Measurements from ENCODE around the gene GNAQ.

The GNAQ gene

DNA sequence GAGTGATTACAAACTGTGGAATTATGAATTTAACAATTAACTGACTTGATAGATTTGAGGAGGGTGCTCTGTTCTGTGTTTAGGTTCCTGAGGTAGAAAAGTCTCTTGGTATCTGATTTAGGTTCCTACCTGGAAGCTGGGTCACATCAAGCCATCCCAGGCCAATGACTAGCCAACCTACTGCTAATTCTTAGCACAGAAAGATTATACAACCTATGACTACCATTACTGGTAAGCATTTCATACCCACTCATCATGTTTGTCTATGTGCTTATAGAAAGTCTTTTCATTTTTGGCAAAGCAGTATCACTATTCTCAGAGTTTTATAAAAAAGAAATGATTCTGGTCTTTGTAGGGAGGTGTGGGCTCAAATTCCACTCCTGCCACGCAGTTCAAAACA is 49.7 kb downstream of the GNAQ start:
- TF ChIP-seq REST (IDR thresholded peaks at IDR 0.05; ENCODE audit: insufficient read depth in 1 of 2, low read depth in 2 of 2, low read length in 2 of 2) (no peak), TAF1 (IDR thresholded peaks at IDR 0.05; ENCODE audit: borderline replicate concordance, insufficient read depth, low read length) (no peak), FOXP2 (optimal IDR thresholded peaks at IDR 0.05; ENCODE audit: borderline replicate concordance, extremely low read depth, extremely low read length, insufficient read depth) (no peak), POLR2AphosphoS5 (IDR thresholded peaks at IDR 0.05; ENCODE audit: low read depth, low read length) (no peak), SIN3A (IDR thresholded peaks at IDR 0.05; ENCODE audit: borderline replicate concordance, insufficient read depth, low read length) (no peak)

DNA sequence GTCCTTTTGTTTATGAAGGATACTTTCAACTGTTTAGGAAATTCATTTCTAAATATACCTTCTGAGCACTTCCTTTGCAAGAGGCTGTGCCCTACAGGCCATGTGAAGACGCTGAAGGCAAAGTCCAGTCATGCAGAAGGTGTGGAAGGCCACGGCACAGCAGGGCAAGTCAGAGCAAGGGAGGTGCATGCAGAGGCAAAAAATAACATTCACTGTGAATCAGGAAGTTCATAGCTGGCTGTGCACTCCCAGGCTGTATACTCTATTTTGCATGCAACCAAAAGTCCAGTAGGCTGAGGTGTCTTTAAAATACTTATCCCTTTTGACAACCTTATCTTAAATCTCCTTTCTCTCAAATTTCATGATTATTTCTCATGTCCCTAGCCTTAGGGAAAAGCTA is 50.3 kb downstream of the GNAQ start:
- TF ChIP-seq REST (IDR thresholded peaks at IDR 0.05; ENCODE audit: insufficient read depth in 1 of 2, low read depth in 2 of 2, low read length in 2 of 2) (no peak), FOXP2 (optimal IDR thresholded peaks at IDR 0.05; ENCODE audit: borderline replicate concordance, extremely low read depth, extremely low read length, insufficient read depth) (no peak), POLR2AphosphoS5 (IDR thresholded peaks at IDR 0.05; ENCODE audit: low read depth, low read length) (no peak), TAF1 (IDR thresholded peaks at IDR 0.05; ENCODE audit: borderline replicate concordance, insufficient read depth, low read length) (no peak), SIN3A (IDR thresholded peaks at IDR 0.05; ENCODE audit: borderline replicate concordance, insufficient read depth, low read length) (no peak)

DNA sequence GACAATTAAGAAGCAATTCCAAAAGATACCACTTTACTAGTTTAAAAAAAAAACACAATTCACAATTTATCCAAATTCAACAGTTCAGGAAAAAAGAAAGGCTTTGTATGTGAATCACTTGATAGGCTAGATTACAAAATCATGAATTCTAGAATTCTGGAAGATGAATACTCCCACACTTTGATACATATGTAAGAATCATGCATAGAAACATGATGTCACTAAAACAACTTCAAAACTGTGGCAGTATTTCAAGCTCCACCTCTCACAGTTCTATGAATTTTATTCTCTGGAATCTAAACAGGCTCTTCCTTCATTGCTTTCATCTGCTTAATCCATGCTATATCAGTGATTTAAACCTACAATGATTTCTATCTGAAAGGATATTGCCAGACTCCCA is 51.0 kb downstream of the GNAQ start:
- TF ChIP-seq SIN3A (IDR thresholded peaks at IDR 0.05; ENCODE audit: borderline replicate concordance, insufficient read depth, low read length), result no peak
- no peak for TF ChIP-seq FOXP2 (optimal IDR thresholded peaks at IDR 0.05; ENCODE audit: borderline replicate concordance, extremely low read depth, extremely low read length, insufficient read depth)
- no peak for TF ChIP-seq POLR2AphosphoS5 (IDR thresholded peaks at IDR 0.05; ENCODE audit: low read depth, low read length)
- no peak for TF ChIP-seq REST (IDR thresholded peaks at IDR 0.05; ENCODE audit: insufficient read depth in 1 of 2, low read depth in 2 of 2, low read length in 2 of 2)
- TF ChIP-seq TAF1 (IDR thresholded peaks at IDR 0.05; ENCODE audit: borderline replicate concordance, insufficient read depth, low read length), result no peak

DNA sequence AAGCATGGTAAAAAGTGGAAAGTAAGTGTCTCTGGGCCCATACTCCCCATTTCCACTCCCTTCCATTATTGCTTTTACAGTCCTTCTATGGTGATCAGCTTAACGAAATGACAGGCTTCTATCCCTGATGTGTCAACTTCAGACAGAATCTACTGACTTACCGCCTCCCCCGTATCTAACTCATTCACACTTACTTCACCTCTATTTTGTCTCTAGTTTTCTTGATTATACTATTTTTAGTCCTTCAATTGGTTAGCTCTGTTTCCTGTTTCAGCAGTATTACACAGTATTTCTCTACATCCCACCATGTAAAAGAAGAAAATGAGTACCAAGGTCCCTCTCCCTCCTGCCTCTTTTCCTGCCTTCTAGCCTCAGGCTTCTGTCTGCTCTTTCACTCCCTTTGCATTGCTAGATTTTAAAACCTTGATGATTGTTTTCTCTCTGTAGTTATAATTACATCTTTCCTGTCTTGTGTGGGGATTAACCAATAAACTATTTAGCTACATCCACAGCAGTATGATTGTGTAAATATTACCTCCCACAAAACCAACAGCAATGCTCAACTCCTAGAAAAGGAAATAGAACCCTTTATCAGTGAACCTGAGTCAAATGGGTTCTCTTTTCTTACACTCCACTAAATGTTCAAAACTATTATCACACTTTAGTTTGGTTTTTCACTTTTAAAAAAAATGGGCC is 53.4 kb downstream of the GNAQ start:
- no peak for TF ChIP-seq POLR2AphosphoS5 (IDR thresholded peaks at IDR 0.05; ENCODE audit: low read depth, low read length)
- TF ChIP-seq FOXP2 (optimal IDR thresholded peaks at IDR 0.05; ENCODE audit: borderline replicate concordance, extremely low read depth, extremely low read length, insufficient read depth), result no peak
- no peak for TF ChIP-seq TAF1 (IDR thresholded peaks at IDR 0.05; ENCODE audit: borderline replicate concordance, insufficient read depth, low read length)
- TF ChIP-seq REST (IDR thresholded peaks at IDR 0.05; ENCODE audit: insufficient read depth in 1 of 2, low read depth in 2 of 2, low read length in 2 of 2), result no peak
- TF ChIP-seq SIN3A (IDR thresholded peaks at IDR 0.05; ENCODE audit: borderline replicate concordance, insufficient read depth, low read length), result no peak

Data from PFSK-1 (cell line).